ENCODE data around the gene PTAR1.

Gene PTAR1

GRCh38 chr9:69672596-69673310, 87.1 kb downstream of the PTAR1 start:
- DNase-seq = peak; percentile 77

- DNase-seq = peak; percentile 16
These were observed 87.8 kb downstream of the PTAR1 start, which contains the start of gene APBA1 for GRCh38 chr9:69671879-69672595. APBA1 (minus strand) TSS chr9:69672371.

GRCh38 chr9:69671311-69671878, 88.4 kb downstream of the PTAR1 start:
- no peak for DNase-seq

GRCh38 chr9:69667306-69667705, 92.5 kb downstream of the PTAR1 start:
- no peak for DNase-seq

GRCh38 chr9:69660304-69660703, 99.5 kb downstream of the PTAR1 start:
- DNase-seq = no peak
